Measurements from ENCODE around the gene HOXD11.

HOXD11 gene

GRCh38 chr2:176081376-176081836 lies 25.7 kb upstream of the HOXD11 start:
- DNase-seq (ENCODE audit: low read depth), result no peak

GRCh38 chr2:176081837-176082524 lies 25.1 kb upstream of the HOXD11 start:
- no peak for DNase-seq (ENCODE audit: low read depth)

GRCh38 chr2:176082525-176082823 lies 24.6 kb upstream of the HOXD11 start:
- DNase-seq (ENCODE audit: low read depth), result no peak

- no peak for DNase-seq (ENCODE audit: low read depth)
Measured at GRCh38 chr2:176082824-176083751, 24.0 kb upstream of the HOXD11 start.

- DNase-seq (ENCODE audit: low read depth), result no peak
Measured at GRCh38 chr2:176083796-176084261, 23.3 kb upstream of the HOXD11 start, which contains the start of gene EVX2. Gene EVX2, minus strand, starts transcription at chr2:176083962. Its CDS starts 186 bp downstream, at chr2:176083776.

- no peak for DNase-seq (ENCODE audit: low read depth)
Measured at GRCh38 chr2:176084611-176085119, 22.4 kb upstream of the HOXD11 start.

GRCh38 chr2:176085120-176085788 lies 21.8 kb upstream of the HOXD11 start:
- no peak for DNase-seq (ENCODE audit: low read depth)

GRCh38 chr2:176085861-176086771 lies 21.0 kb upstream of the HOXD11 start:
- no peak for DNase-seq (ENCODE audit: low read depth)

- no peak for DNase-seq (ENCODE audit: low read depth)
Measured at GRCh38 chr2:176087330-176088047, 19.6 kb upstream of the HOXD11 start.

- no peak for DNase-seq (ENCODE audit: low read depth)
Measured at GRCh38 chr2:176088048-176088936, 18.8 kb upstream of the HOXD11 start.

- no peak for DNase-seq (ENCODE audit: low read depth)
Measured at GRCh38 chr2:176088937-176089842, 17.9 kb upstream of the HOXD11 start.

GRCh38 chr2:176089843-176090395 lies 17.2 kb upstream of the HOXD11 start:
- DNase-seq (ENCODE audit: low read depth), result no peak

- DNase-seq (ENCODE audit: low read depth), result no peak
Measured at GRCh38 chr2:176090862-176091261, 16.2 kb upstream of the HOXD11 start.

GRCh38 chr2:176091329-176092258 lies 15.5 kb upstream of the HOXD11 start:
- no peak for DNase-seq (ENCODE audit: low read depth)

GRCh38 chr2:176092270-176093144 lies 14.6 kb upstream of the HOXD11 start, which contains the start of gene HOXD13:
Gene HOXD13, plus strand, starts transcription at chr2:176092721. Its CDS starts 170 bp downstream, at chr2:176092891.
- no peak for DNase-seq (ENCODE audit: low read depth)
